Adrenal gland (tissue), 12 donors: ENCODE results near the gene ERC2. TPM values are rescaled to one million over a fixed set of nuclear protein-coding genes. Genes with fewer than 3 reads are reported as not detected.

Experiments used
- DNase-seq, 7 donors: peaks; one replicate each; pipeline ENCODE4 v3.0.0-alpha.2; 2019 to 2020
- H3K27ac ChIP-seq, 5 donors: fragments of 200-600 bp; sonication (generic) in 4 of 5; 1 replicate in 3 of 5; 2 replicates in 2 of 5; pipeline versions ENCODE4 v1.5.1 to v1.8.0; 2016 to 2020; ENCODE audit warnings: mild to moderate bottlenecking in 1 of 5
- H3K27me3 ChIP-seq: fragments of 200-600 bp; 2 replicates; pipeline ENCODE4 v1.8.0; 2021
- H3K36me3 ChIP-seq, 2 donors: fragments of 200-600 bp; replicated peaks in 1 of 2; 1 replicate in 1 of 2; 2 replicates in 1 of 2; pipeline versions ENCODE4 v1.5.1 to v1.8.0; 2018 to 2022
- H3K4me1 ChIP-seq, 2 donors: fragments of 200-600 bp; replicated peaks in 1 of 2; 1 replicate in 1 of 2; 2 replicates in 1 of 2; pipeline versions ENCODE4 v1.5.1 to v1.8.0; 2018 to 2021
- H3K4me3 ChIP-seq, 4 donors: fragments of 200-600 bp; sonication (generic) in 3 of 4; one replicate each; pipeline ENCODE4 v1.5.1; 2016 to 2018
- H3K9me3 ChIP-seq, 3 donors: fragments of 200-600 bp; sonication (generic) in 1 of 3; replicated peaks in 1 of 3; 1 replicate in 2 of 3; 2 replicates in 1 of 3; pipeline versions ENCODE4 v1.5.1 to v1.8.0; 2016 to 2021
- CTCF ChIP-seq, 6 experiments: fragments of 450-650 bp in 4 of 6; fragments of 200-600 bp in 2 of 6; sonication (generic) in 1 of 6; IDR thresholded peaks; 1 replicate in 5 of 6; 2 replicates in 1 of 6; pipeline versions ENCODE4 v1.5.1 to v1.8.0; 2016 to 2021; ENCODE audit warnings: antibody characterized with exemption in 6 of 6, mild to moderate bottlenecking in 2 of 6, moderate library complexity in 1 of 6
- POLR2A ChIP-seq, 2 donors: fragments of 450-650 bp; IDR thresholded peaks; one replicate each; pipeline ENCODE4 v1.6.1; 2017; ENCODE audit warnings: antibody characterized with exemption in 2 of 2, mild to moderate bottlenecking in 2 of 2, moderate library complexity in 1 of 2
- WGBS, 4 donors: extraction: QIAGEN DNeasy Blood & Tissue Kit in 2 of 4; methylation state at CpG; one replicate each; pipeline versions ENCODE4 v1.1.5 to v1.1.7; 2013 to 2017; 5-methylcytosine and 5-hydroxymethylcytosine counted together
- intact Hi-C, 2 donors: fragments of 100-400 bp; cut with DNase I; formaldehyde crosslinking; loops; one replicate each; pipeline versions ENCODE4 v1.14.1 to v1.15.0; 2022 to 2023
- polyA plus RNA-seq, 3 donors: library from polyadenylated mRNA; stranded (reverse); fragments of 200-250 nt in 2 of 3; fragments of 350-450 nt in 1 of 3; fragmentation: Illumina TruSeq in 1 of 3; extraction: RNeasy Lipid Tissue Mini Kit (QIAGEN cat#74804) in 1 of 3; gene quantifications; one replicate each; pipeline ENCODE4 v1.2.3, GENCODE V29; 2013 to 2014
- total RNA-seq, 9 donors: library from RNA; depleted of rRNA in 4 of 9; stranded (reverse); fragments of >200 nt in 4 of 9; fragments of 120-200 nt in 1 of 9; fragmentation: NEBNext Ultra II Directional in 1 of 9; extraction: Animal tissue kit (Norgen Biotek cat#: 25700) in 1 of 9; gene quantifications; one replicate each; pipeline versions ENCODE4 v1.1.0 to v1.2.4, GENCODE V29; 2013 to 2023
- donor health status: healthy with polysubstance abuse.
- donor health status: Bipolar disorder and iron deficiency.
- donor health status: DM: yes; HTN: yes; CAD: no.
- donor health status: DM: no; HTN: no; CAD: no.
- donor health status: DM: no; HTN: no; CAD: no.
- donor health status: DM: yes; HTN: yes; CAD: no.

The ERC2 gene
- total and polyA plus RNA-seq, 12 donors: 0.47 to 5.8 (median 1.5) TPM

GRCh38 chr3:55619046-55619808 is 849.0 kb downstream of the ERC2 start:
- WGBS, 4 donors: 75 to 85% (median 80%) methylated on average over 10 of the region's 10 CpGs
- no peak overlapping the region for H3K4me3 ChIP-seq
- no peaks in the 10 kb centered on the region for H3K27me3 ChIP-seq
- no peak for TF ChIP-seq CTCF (IDR thresholded peaks at IDR 0.05)
- TF ChIP-seq POLR2A (IDR thresholded peaks at IDR 0.05): no peak
- no peak overlapping the region for H3K27ac ChIP-seq
- peaks cover 0 to 3% of the 10 kb centered on the region in 2 donors for H3K4me1 ChIP-seq
- no peaks in the 10 kb centered on the region for H3K9me3 ChIP-seq
- no peaks in the 10 kb centered on the region for H3K36me3 ChIP-seq
- intact Hi-C loops: no loop called here
- no peak for DNase-seq

GRCh38 chr3:55617385-55617784 is 850.9 kb downstream of the ERC2 start:
- 72 to 74% (median 72%) methylated on average over 4 of the region's 4 CpGs for WGBS, 4 donors
- no peak overlapping the region for H3K27ac ChIP-seq
- H3K4me3 ChIP-seq: no peak overlapping the region
- H3K9me3 ChIP-seq: no peaks in the 10 kb centered on the region
- H3K4me1 ChIP-seq: peaks cover 0 to 6% of the 10 kb centered on the region in 2 donors
- no peak for DNase-seq
- intact Hi-C loops: no loop called here
- TF ChIP-seq POLR2A (IDR thresholded peaks at IDR 0.05) (no peak), CTCF (IDR thresholded peaks at IDR 0.05) (no peak)
- no peaks in the 10 kb centered on the region for H3K27me3 ChIP-seq
- no peaks in the 10 kb centered on the region for H3K36me3 ChIP-seq

GRCh38 chr3:55616803-55617202 is 851.5 kb downstream of the ERC2 start:
- peaks cover 0 to 6% of the 10 kb centered on the region in 2 donors for H3K4me1 ChIP-seq
- no peak for TF ChIP-seq CTCF (IDR thresholded peaks at IDR 0.05)
- WGBS, 4 donors: 75 to 86% (median 85%) methylated on average over 3 of the region's 3 CpGs
- no peaks in the 10 kb centered on the region for H3K9me3 ChIP-seq
- no peaks in the 10 kb centered on the region for H3K36me3 ChIP-seq
- intact Hi-C loops: no loop called here
- no peaks in the 10 kb centered on the region for H3K27me3 ChIP-seq
- no peak for DNase-seq
- H3K4me3 ChIP-seq: no peak overlapping the region
- H3K27ac ChIP-seq: no peak overlapping the region

- WGBS, 4 donors: 65 to 76% (median 69%) methylated on average over 8 of the region's 8 CpGs
- H3K4me3 ChIP-seq: no peak overlapping the region
- intact Hi-C loops: no loop called here
- DNase-seq: peak in 4 of 7 donors; percentile 14 to 46 (median 32)
- no peaks in the 10 kb centered on the region for H3K27me3 ChIP-seq
- H3K4me1 ChIP-seq: peaks cover 0 to 6% of the 10 kb centered on the region in 2 donors
- no peaks in the 10 kb centered on the region for H3K36me3 ChIP-seq
- no peaks in the 10 kb centered on the region for H3K9me3 ChIP-seq
- H3K27ac ChIP-seq: peak overlapping the region in 2 of 5 donors; percentile 35 to 37
- TF ChIP-seq POLR2A (IDR thresholded peaks at IDR 0.05) (no peak), CTCF (IDR thresholded peaks at IDR 0.05) (no peak)
Measured at GRCh38 chr3:55615694-55616295, 852.5 kb downstream of the ERC2 start.
